GM18498 (cell line): ENCODE data around the gene LY6G5B.
A peak's percentile ranks its signal among the peaks of the same experiment; 100 is the strongest.

Source experiments
- ATAC-seq: cut with Tn5 transposase; IDR thresholded peaks from one replicate; pipeline ENCODE4 v1.9.1; 2021; ENCODE audit warnings: mild to moderate bottlenecking, moderate library complexity; ENCODE audit not compliant: unreplicated experiment

The LY6G5B gene

DNA sequence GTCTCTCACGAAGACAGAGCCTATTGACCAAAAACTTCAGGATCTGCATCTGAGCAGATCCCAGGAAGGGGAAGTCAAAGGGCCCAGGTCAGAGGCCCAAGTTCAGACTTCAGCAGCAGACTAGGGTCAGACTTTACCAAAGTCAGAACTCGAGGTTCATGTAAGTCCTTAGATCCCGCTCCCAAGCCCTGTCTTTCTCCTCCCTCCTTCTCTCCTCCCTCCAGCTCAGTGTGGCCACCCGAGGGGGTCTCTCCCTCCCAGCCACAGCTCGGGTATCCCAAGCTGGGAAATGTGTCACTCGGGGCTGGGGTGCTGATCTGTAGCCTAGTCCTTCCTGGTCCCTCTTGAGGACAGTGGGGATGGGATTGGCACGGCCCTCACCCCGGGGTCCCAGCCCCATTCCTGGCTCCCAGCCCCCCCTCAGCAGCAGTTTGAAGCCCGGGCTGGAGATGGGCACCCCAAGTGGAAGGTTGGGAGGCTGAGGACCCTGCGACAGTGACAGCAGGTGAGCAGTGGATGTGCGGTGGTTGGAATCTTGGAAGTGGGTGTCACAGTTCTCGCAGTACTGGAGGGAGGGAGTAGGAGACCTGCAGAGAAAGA lies 7.6 kb upstream of the LY6G5B start:
- no peak for ATAC-seq

DNA sequence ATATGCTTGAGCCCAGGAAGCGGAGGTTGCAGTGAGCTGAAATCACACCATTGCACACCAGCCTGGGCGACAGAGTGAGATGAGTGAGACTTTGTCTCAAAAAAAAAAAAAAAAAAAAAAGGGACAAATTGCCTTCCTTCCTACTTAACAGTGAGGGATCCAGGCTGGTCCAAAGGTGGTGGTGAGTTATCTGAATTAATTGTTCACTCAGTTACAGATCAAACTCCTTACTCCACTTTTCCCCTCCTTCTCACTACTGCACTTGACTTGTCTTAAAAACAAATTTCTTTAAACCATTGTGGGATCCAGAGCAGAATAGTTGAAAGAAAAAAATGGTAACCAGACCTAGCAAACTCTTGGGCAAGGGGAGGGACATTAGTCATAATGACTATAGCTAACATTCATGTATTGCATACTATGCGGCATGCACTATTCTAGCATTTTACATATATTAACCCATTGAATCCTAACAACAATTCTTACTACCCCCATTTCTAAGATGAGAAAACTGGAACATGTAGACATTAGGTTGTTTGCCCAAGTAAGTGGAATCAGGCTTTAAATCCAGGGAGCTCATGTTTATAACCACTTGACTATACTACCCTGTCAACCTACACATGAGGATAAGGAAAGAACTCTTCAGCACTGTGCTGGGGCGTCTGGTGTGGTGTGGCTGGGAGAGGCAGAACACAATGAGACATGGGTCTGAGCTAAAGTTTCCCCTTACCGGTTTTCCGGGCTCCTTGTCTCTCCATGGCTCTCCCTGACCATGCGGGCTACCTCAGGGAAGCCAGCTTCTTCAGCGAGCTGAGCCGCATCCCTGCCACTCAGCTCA lies 6.4 kb upstream of the LY6G5B start:
- no peak for ATAC-seq

DNA sequence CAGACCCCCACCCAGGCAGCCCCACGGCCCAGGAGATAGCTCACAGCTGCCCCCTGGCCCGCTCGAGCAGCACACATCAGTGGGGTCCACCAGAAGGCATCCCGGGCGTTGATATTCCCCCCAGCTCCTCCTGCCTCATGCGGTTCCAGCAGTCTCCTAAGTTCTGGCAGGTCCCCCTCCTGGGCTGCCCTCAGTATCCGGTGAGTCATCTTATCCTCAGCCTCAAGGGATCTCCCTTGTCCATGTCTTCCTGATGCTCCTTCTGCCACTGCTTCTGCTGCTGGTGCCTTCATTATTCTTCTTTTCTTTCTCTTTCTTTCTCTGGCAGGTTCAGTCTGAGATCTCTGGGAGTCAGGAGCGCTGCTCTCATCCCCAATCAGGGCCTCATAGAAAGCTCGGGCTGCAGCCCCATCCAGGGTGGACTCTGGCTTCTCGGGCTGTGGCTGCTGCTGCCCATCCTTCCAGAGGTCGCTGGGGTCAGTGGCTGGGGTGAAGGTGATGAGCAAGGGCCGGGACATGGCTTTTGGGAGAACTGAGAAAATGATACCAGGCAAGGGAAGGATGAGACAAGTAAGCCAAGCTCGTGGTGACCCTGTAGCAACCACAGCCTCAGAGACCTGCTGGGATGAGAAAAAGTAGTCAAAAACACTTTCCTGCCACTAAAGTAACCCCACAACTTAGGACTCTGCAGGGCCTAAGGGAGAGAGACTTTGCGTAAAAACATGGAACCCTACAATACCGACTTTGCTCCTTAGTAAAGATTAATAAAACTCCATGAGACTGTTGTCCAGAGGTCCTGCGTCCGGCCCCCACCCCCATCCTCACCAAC lies 5.6 kb upstream of the LY6G5B start:
- no peak for ATAC-seq

DNA sequence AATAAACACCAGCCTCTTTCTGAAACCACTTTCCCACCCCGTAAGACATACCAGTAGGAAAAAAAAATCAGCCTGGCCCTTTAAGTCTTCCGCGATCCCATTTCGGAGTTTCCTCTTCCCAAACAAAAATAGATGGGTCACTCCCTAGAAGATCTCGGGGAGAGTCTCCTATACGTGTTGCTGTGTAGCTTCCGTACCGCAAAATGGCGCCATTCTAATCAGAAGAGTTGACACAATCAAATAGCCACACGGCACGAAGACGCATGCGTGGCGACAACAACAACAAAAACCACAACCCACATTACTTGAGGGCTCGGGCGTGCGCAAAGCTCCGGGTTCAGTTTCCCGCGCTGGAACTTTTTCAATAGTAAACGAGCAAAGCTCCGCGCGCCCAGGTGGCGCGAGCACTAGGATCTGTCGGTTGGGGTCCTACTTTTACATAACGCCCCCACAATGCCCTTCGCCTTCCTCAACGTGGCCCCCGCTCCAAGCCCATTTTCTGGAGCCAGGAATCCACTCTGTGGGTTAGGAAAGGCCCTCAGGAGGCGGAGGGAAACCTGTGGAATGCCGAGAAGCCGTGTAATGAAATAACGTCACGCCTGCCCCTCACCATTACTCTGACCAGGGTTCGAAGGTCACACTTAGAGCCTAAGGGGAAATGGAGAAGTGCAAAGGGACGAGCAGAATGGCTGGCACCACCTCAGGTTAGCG lies 4.8 kb upstream of the LY6G5B start, which contains the start of gene GPANK1:
Gene GPANK1 (minus strand): TSS at position 208 of the 711 bp plus-strand sequence. CDS start 519 bp downstream, outside the sequence.
- peak; percentile 38 for ATAC-seq

DNA sequence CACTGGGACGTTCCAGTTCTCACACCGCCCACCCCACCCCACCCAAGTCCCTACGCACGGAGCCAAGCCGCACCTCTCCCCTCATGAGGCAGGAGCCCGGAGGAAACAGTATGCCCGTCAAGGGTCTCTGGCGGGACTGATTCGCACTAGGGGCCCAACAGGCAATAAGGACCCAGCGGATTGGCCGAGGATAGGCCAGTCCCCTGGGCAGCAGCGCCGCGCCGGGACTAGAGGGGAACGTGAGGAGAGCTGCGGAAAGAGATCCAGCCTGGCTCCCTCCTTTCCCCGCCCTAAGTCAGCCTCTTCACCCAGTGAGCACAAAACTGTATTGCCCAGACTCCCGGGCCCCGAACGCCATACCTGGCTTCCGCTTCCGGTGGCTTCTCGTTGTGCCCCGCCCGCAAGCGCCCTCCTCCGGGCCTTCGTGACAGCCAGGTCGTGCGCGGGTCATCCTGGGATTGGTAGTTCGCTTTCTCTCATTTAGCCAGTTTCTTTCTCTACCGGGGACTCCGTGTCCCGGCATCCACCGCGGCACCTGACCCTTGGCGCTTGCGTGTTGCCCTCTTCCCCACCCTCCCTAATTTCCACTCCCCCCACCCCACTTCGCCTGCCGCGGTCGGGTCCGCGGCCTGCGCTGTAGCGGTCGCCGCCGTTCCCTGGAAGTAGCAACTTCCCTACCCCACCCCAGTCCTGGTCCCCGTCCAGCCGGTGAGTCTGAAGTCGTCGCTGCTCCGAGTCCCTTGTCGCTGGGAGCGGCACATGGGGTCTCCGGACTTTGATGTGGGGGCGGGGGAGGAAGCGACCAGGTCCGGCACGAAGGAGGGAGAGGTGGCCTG lies 4.1 kb upstream of the LY6G5B start, which contains the start of gene CSNK2B:
Gene CSNK2B (plus strand): TSS at position 580 of the 836 bp plus-strand sequence. CDS start 752 bp downstream, outside the sequence.
- ATAC-seq = peak; percentile 77

DNA sequence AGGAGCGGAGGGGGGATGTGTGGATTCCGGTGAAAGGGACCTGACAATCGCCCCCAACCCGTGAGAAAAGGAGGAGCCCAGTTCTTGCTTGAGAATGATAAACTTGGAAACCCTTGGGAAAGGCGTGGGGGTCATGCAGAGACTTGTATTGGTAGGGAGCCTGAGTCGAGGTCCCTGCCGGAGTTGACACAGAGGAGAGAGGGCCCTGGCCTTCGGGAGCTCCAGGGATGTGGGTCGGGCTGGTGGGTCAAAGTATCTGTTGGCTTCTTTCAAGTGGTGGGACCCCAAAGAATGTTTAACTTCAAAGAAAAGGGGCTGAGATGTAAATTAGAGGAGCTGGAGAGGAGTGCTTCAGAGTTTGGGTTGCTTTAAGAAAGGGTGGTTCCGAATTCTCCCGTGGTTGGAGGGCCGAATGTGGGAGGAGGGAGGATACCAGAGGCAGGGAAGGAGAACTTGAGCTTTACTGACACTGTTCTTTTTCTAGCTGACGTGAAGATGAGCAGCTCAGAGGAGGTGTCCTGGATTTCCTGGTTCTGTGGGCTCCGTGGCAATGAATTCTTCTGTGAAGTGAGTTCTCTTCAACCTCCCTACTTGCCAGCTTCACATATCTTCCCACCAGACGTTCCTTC lies 3.3 kb upstream of the LY6G5B start:
- no peak for ATAC-seq

DNA sequence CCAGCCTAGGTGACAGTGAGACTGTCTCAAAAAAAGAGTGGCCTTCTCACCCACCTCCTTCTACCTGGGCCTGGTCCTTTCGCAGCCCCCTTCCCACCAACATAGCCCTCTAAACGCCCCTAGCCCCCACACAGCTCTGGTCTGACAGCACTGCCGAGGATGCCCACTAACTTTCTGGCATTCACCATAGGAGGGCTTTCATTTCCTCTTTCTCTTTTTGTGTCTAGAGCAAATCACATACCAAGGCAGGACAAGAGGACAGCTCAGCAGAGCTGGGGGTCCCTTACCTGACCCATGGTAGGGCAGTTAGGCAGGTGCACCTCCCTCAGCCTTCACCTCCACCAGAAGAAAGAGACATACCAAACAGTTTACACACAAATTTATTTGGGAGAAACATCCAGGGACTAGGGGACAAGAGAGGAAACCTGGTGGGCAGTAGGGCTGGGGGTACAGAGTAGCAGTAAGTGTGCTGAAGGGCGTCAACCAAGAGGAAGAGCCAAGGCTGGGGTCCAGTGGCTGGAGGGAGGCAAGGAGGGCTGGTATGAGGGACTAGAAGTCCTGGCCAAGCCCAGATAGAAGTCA lies 6.6 kb downstream of the LY6G5B start:
- ATAC-seq = no peak

DNA sequence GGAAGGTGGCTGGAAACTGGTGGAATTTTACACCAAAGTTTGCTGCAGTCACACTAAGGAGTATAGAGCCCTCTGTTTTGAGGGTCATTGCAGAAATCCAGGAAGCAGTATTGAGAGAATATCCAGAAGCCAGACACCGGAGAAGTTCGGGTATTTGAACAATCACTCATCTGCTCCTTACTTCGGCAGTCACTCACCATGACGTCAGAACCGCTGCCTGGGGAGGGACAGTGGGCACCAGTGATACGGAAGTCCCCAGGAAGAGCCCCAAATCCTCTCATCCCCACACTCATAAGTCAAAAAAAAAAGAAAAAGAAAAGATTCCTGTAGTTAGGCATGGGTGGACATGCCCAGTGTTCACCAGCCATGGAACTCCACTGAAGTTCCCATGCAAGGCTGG lies 7.1 kb downstream of the LY6G5B start:
- ATAC-seq = no peak

DNA sequence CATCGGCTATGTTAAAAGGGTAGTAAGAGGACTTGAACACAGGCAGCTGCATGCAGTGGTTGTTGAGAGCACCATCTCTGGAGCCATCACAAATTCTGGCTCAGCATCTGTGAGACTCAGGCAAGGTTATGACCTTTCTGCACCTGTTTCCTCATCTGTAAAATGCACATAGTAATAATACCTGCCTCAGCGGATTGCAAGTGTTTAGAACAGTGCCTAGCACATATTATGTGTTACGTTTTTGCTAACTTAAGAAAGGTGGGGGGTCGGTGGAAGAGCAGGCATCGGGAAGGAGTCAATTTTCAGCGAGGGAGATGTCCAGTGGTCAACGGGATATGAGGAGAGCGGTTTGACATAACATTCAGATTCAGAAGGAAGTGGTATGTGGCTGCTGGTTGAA lies 8.2 kb downstream of the LY6G5B start:
- ATAC-seq = no peak

DNA sequence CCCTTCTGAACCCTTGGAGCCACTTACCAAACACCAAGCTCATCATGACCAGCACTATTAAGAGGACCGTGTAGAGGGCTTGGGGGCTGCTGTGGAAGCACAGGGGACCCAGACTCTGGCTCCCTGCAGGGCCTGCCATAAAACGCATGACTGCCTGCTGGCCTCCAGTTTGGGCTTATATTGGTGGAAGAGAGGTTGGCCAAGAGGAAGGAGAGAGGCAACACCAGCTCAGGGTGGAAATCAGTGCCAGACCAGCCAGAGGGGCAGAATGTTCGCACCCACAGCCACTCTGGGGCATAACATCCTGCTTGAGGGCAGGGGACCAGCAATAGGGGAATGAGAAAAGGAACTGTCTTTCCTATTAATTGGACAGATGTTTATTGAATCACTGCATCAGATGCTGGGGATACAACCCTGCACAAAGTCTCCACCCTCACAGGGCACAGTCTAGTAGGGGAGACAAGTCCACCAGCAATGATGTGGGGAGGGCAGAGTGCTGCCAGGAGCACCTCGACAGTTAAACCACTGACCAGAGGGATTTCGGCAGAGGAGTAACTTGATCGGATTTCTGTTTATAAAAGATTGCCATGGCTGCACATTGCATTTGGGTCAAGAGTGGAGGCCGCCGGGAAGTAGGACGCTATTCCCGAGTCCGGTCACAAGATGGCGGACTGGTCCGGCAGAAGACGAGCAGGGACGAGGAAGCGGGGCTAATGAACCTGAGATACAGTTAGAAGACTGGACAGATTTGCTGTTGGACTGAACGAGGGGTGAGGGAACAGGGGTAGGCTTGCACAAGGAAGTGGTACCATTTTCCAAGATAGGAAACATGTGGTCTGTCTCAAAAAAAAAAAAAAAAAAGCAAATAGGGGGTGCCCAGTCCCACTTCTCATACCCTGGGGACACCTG lies 10.7 kb downstream of the LY6G5B start, which contains the start of gene LY6G5C:
Gene LY6G5C (minus strand): TSS at position 842 of the 909 bp plus-strand sequence. CDS start 694 bp downstream, at position 148.
- peak; percentile 52 for ATAC-seq

DNA sequence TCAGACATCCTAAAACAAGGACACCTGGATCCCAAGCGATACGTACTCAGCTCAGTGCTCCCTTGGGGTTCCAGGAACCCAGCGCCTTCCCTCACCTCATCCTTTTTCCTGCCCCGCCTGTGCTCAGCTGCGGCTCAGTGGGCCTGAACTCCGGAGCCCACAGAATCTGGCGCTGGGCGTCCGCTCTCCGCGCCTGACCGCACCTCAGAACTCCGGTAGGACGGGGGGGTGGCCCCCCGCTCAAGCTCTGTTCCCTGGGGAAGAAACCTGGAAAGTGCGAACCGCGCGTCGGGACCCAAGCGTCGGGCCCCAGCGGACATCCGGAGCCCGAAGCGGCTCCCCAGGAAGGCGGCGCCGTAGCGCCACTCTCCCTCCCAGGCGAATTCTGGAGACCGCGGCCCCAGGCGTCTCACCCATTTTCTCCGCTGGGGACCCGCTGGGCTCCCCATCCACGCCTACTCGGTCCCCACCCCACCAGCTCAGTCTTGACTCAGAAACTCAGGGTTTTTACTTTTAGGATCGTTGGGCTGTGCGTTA lies 11.4 kb downstream of the LY6G5B start:
- peak; percentile 34 for ATAC-seq

DNA sequence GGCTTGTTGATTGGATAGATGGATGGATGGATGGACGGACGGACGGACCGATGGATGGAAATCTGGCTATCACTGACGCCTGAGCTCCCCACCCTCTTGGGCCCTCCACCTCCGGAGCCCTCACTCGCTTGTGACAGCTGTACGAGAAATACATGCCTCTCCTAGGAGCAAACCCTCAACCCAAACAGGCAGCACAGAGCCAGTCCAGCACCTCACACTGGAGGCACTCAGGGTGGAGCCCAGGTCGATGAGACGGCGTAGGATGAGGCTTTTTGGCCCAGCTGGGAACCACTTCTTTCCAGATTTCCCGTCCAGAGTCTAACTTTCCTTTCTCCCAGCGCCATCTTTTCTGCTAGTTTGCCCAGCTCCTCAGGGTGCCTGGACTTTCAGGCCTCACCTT lies 13.8 kb downstream of the LY6G5B start:
- no peak for ATAC-seq

DNA sequence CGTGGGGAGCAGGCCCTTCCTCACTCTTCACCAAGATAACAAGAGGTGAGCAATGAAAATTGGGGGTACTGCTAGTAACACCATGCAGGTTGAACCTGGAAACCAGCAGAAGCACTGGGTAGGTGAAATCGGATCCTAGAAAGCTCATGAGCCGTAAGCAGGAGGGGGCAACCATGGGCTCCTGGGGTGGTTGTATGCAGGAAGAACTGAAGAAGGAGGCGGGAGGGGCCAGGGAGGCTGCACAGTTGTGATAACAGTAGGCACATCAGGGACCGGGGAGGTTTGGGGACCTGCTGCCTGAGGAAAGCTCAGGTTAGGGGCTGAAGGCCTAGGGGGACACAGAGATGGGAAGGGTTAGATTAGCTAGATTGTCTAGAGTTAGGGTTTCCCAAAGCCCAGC lies 16.7 kb downstream of the LY6G5B start:
- ATAC-seq = no peak

DNA sequence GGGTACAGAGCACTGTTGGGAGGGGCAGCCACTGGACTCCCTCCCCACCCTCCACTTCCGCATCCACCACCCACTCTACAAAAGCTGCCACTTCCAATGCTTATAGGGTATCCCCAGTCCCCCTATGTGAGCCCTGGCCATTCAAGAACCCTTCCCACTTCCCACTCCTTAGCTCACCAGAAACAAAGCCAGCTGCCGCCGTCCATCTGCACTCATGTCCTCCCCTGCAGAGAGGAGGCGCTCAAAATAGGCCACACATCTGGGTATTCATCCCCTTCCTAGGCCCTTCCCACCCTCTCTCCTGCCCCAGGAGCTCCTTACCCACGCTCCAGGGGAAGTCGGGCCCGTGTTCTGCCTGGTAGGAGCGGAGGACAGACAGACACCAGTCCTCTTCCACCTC lies 17.5 kb downstream of the LY6G5B start:
- no peak for ATAC-seq

DNA sequence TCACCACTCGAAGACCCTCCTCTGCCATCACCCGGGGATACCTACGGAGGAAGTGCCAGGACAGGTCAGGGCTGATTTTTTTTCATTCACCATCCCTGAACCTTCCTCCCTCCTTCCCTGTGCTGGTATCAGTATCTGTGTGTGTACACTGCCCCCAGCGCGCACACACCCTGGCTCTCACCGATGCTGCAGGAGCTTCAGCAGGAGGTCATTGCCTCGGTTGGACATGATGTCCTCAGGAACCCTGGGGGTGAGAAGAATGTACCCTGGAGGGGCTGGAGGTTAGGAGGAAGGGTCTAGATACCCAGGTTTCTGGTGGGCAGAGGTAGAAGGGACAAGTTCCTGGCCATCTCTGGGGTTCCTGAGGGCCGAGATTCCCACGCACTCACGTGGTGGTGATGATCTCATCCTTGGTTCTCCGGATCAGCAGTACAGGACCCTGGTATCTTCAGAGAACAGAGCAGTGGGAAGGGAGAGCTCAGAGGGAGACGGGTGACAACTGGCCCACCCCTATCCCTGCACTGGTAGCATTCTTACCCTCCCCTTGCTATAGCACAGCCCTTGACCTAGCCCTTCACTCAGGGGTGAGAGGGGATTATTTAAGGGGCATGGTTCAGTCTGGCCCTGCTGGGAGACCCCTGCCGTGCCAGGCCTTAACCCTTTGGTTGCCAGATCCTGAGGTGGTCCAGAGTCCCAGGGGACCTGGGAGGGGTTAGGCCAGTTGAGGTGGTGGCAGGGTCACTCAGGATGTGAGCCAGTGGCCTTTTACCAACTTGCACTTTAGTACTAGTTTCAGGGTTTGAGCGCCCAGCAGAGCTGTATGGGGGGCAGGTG lies 18.3 kb downstream of the LY6G5B start:
- ATAC-seq = no peak

DNA sequence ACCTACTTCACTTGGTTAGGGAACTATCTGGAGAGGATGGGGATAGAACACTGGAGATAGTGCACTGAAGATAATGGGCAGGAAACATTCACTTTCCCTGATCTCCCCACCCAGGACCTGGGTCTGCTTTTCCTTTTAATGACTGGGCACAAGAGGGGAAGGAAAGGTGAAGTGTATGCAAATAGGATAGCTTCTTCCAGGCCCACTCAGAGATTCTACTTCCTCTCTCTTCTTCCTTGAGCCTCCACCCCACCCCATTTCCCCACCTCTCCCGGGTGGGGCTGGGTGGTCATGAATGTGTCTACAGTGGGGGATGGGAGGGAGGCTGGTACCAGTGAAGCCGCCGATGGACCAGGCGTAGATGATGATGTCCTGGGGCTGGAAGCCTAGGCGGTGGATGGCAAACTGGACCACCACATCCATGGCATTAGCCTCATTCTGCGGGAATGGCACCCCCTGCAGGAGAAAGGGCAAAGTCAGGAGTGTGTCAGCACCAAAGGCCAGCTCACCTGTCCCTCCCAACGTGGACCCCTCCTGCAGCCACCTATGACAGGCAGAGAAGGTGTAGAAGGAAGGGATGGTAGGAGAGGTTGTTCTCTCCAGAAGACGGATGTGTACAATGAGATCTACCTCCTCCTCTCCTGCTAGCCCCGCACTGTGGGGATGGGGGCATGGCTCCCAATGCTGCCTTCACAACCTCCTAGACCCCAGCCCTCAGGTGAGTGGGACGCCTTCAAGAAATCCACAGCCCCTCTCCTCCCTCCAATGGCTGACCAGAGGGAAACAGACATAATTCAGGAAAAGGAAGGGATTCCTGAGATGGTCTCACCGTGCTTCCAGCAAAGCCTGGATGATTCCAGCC lies 19.7 kb downstream of the LY6G5B start:
- ATAC-seq = no peak
